GM12892 (cell line): ENCODE data around the gene ACTL9.

Experiments used
- POLR2A ChIP-seq: IDR thresholded peaks from 2 replicates; pipeline ENCODE4 v1.6.1; 2011; ENCODE audit warnings: low read depth, low read length, control low read depth
- POLR2AphosphoS5 ChIP-seq: IDR thresholded peaks from 2 replicates; pipeline ENCODE4 v1.6.1; 2011; ENCODE audit warnings: low read depth, low read length, control low read depth

- TF ChIP-seq POLR2A, result no peak
- TF ChIP-seq POLR2AphosphoS5, result no peak
Observed at GRCh38 chr19:8682931-8683330, 15.7 kb downstream of the ACTL9 start.
